Testis (tissue), 2 donors: ENCODE data around the gene UVRAG.

ENCODE experiments used
- CTCF ChIP-seq, 3 experiments: fragments of 450-650 bp in 2 of 3; fragments of 200-600 bp in 1 of 3; sonication (generic) in 1 of 3; IDR thresholded peaks; one replicate each; pipeline ENCODE4 v1.5.1; 2016 to 2019; ENCODE audit warnings: antibody characterized with exemption in 3 of 3, mild to moderate bottlenecking in 2 of 3, moderate library complexity in 1 of 3
- POLR2A ChIP-seq: fragments of 450-650 bp; IDR thresholded peaks from one replicate; pipeline ENCODE4 v1.6.1; 2017; ENCODE audit warnings: antibody characterized with exemption, mild to moderate bottlenecking, moderate library complexity

- no peak for TF ChIP-seq CTCF (IDR thresholded peaks at IDR 0.05)
- TF ChIP-seq POLR2A = no peak
Measured at GRCh38 chr11:75792127-75792731, 22.8 kb upstream of the UVRAG start.
